ENCODE results near the gene SPINT1. TPM values are rescaled to one million over a fixed set of nuclear protein-coding genes. Genes with fewer than 3 reads are reported as not detected.
A peak's percentile ranks its signal among the peaks of the same experiment; 100 is the strongest.

Gene SPINT1

GRCh38 chr15:40906991-40907802, 63.3 kb downstream of the SPINT1 start:
- Histone ChIP-seq H3K18ac (ENCODE audit: low read length) (no peak overlapping the region), H3K4ac (ENCODE audit: low read depth, low read length) (no peak overlapping the region), H4K8ac (ENCODE audit: low read depth, low read length) (no peak overlapping the region), H3K27ac (ENCODE audit: low read depth, low read length) (no peak overlapping the region), H2BK5ac (ENCODE audit: low read length) (no peak overlapping the region), H3K4me2 (ENCODE audit: low read length) (peak overlapping the region; percentile 98), H3K36me3 (ENCODE audit: control insufficient read depth, insufficient read depth, low read length) (peaks cover 4% of the 10 kb centered on the region), H3K9ac (ENCODE audit: low read length) (peak overlapping the region; percentile 74), H3K27me3 (ENCODE audit: insufficient read depth, low read length, poor library complexity) (no peaks in the 10 kb centered on the region), H3K79me1 (ENCODE audit: low read length) (no peaks in the 10 kb centered on the region), H3K79me2 (ENCODE audit: control insufficient read depth, insufficient read depth, low read length) (no peaks in the 10 kb centered on the region), H2BK15ac (replicated peaks; ENCODE audit: low read depth) (no peak overlapping the region), H2AK5ac (ENCODE audit: low read length) (no peak overlapping the region), H3K4me3 (ENCODE audit: low read length) (no peak overlapping the region), H2BK120ac (ENCODE audit: low read depth, low read length) (no peak overlapping the region), H3K23ac (ENCODE audit: low read length) (no peak overlapping the region), H4K5ac (ENCODE audit: low read length) (no peak overlapping the region), H3K4me1 (ENCODE audit: control insufficient read depth, low read depth, low read length) (peaks cover 3% of the 10 kb centered on the region), H3K56ac (ENCODE audit: low read length) (peak overlapping the region; percentile 85)
- DNase-seq, result no peak
- WGBS (ENCODE audit: extremely low coverage, insufficient coverage, low lambda C conversion rate), result no CpG with 5 or more reads among the region's 22 CpGs

Small RNAs within 50 kb of the gene (small RNA-seq; reads per million reads assigned to genes)
- gene AC025166.1 (ENCODE audit: insufficient read depth), result not detected

Data from mesendoderm (in vitro differentiated cells).